ENCODE data around the gene CDK17.

GRCh38 chr12:96375170-96375569 is 25.1 kb downstream of the CDK17 start:
- no peak for TF ChIP-seq CREB1 (IDR thresholded peaks at IDR 0.05; ENCODE audit: low read depth)
- TF ChIP-seq, protein P1, sequence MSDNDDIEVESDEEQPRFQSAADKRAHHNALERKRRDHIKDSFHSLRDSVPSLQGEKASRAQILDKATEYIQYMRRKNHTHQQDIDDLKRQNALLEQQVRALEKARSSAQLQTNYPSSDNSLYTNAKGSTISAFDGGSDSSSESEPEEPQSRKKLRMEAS (IDR thresholded peaks at IDR 0.05), result no peak
- no peak for TF ChIP-seq FOXM1 (IDR thresholded peaks at IDR 0.05; ENCODE audit: borderline replicate concordance, low read depth)
